ENCODE measurements around the gene ANXA2. TPM values are rescaled to one million over a fixed set of nuclear protein-coding genes. Genes with fewer than 3 reads are reported as not detected.

ANXA2 gene
- 5,144 to 6,048 TPM (median 5,358 TPM) in 5 replicates for total RNA-seq (2022; extraction: Qiagen RNA extraction)

DNA sequence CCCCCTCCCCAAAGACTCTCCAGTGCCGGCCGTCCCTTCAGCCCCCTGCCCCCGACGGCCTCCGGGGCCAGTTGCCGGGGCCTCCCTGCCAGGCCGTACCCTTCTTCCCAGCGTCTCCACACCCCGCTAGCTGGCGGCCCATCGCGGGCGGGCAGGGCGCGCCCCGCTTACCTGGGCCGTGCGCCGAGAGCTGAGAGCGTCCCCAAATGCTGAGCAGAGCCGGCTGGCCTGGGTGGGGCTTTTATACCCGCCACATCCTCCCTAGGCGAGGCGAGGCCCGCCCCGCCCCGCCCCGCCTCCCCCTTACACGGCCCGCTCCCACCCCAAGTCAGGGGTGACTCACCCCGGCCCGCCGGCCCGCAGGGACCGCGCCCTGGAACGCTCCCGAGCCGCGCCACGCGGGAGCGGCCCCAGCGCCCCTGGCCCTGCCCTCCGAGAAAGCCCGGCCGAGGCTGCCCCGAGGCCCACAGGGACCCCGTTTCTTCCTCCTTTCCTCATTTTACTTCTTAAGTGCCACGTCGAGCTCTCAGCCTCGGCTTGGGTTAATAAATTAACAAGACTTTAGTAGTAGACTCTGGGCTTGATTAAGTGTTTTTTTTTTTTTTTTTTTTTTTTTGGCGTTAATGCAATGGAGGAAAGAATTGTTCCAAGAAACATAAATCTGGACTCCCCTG is at the start of gene ANXA2:
TSS of gene ANXA2 (minus strand) at position 215 of the 674 bp plus-strand sequence. CDS start 11,911 bp downstream, outside the sequence.

Other genes with a start within 250 kb of the ANXA2 start
- gene ICE2, start 81.2 kb upstream of the ANXA2 start, total RNA-seq (2022; extraction: Qiagen RNA extraction) = 32.4 to 35.2 TPM (median 34.2 TPM) in 5 replicates